K562 (cell line): ENCODE measurements around the gene SLC43A1. TPM values are rescaled to one million over a fixed set of nuclear protein-coding genes. Genes with fewer than 3 reads are reported as not detected.

Experiments used
- ADNP ChIP-seq: fragments of 200-800 bp; sonication (Bioruptor generic); IDR thresholded peaks from 2 replicates; pipeline ENCODE4 v1.6.1; 2016; ENCODE audit warnings: missing genetic modification characterization, missing compliant biosample characterization
- ARNT ChIP-seq, 2 experiments: fragments of 450-650 bp; IDR thresholded peaks; 2 replicates each; pipeline ENCODE4 v1.6.1; 2016; ENCODE audit warnings: mild to moderate bottlenecking in 1 of 2
- BACH1 ChIP-seq: fragments of 200-800 bp; sonication (Bioruptor generic); IDR thresholded peaks from 2 replicates; pipeline ENCODE4 v1.6.1; 2016; ENCODE audit warnings: missing genetic modification characterization, missing compliant biosample characterization
- HMG20A ChIP-seq: fragments of 450-650 bp; formaldehyde crosslinking; conservative IDR thresholded peaks from 2 replicates; pipeline ENCODE4 v1.4.0; 2020; ENCODE audit warnings: mild to moderate bottlenecking, mixed read lengths
- KLF1 ChIP-seq: fragments of 450-650 bp; IDR thresholded peaks from 2 replicates; pipeline ENCODE4 v1.6.1; 2016; ENCODE audit warnings: missing genetic modification characterization, missing compliant biosample characterization
- POLR2AphosphoS5 ChIP-seq: IDR thresholded peaks from 2 replicates; pipeline ENCODE4 v1.6.1; 2011; ENCODE audit warnings: mild to moderate bottlenecking, low read depth, low read length, moderate library complexity; ENCODE audit not compliant: control insufficient read depth, insufficient read depth
- POLR2H ChIP-seq: IDR thresholded peaks from 2 replicates; pipeline ENCODE4 v1.6.1; 2016; ENCODE audit warnings: missing genetic modification characterization, low read depth, mild to moderate bottlenecking, control low read depth, missing compliant biosample characterization, moderate library complexity
- TAF9B ChIP-seq: fragments of 450-650 bp; IDR thresholded peaks from 2 replicates; pipeline ENCODE4 v1.6.1; 2018; ENCODE audit warnings: mild to moderate bottlenecking; ENCODE audit not compliant: partially characterized antibody
- ZNF589 ChIP-seq: fragments of 200-800 bp; sonication (Bioruptor generic); IDR thresholded peaks from 2 replicates; pipeline ENCODE4 v1.6.1; 2016; ENCODE audit warnings: low read depth, missing genetic modification characterization, missing compliant biosample characterization
- ZNF785 ChIP-seq: fragments of 250-450 bp; sonication (Bioruptor Pico); IDR thresholded peaks from 2 replicates; pipeline ENCODE4 v1.4.0; 2020; ENCODE audit warnings: mild to moderate bottlenecking
- polyA plus RNA-seq, 8 experiments: library from polyadenylated mRNA; depleted of rRNA in 4 of 8; stranded (reverse) in 5 of 8; unstranded in 3 of 8; fragments of >200 nt; fragmentation: Nextera tagmentation in 2 of 8; fragmentation: Illumina TruSeq in 1 of 8; extraction: Ambion mirVana in 2 of 8; extraction: Trizol in 1 of 8; gene quantifications; 2 replicates each; pipeline versions ENCODE4 v1.2.1 to v1.2.3, GENCODE V29; 2011 to 2014; ENCODE audit warnings: inconsistent platforms in 1 of 8, missing spikeins in 1 of 8
- total RNA-seq, 7 experiments: library from RNA; depleted of rRNA in 6 of 7; stranded (reverse); fragments of >200 nt in 6 of 7; fragmentation: Illumina TruSeq in 2 of 7; extraction: Trizol in 2 of 7; gene quantifications; 2 replicates each; pipeline versions ENCODE4 v1.2.1 to v1.2.3, GENCODE V29; 2011 to 2021; ENCODE audit warnings: low replicate concordance in 1 of 7
- TF ChIP-seq, protein P1 (sequence below): fragments of 450-650 bp; formaldehyde crosslinking; IDR thresholded peaks from 2 replicates; pipeline ENCODE4 v1.4.0; 2022; ENCODE audit warnings: missing genetic modification characterization
- TF ChIP-seq, protein P2 (sequence below), 2 experiments: fragments of 450-650 bp; conservative IDR thresholded peaks; 2 replicates each; pipeline ENCODE4 v1.6.1; 2017; ENCODE audit warnings: mild to moderate bottlenecking in 2 of 2, moderate library complexity in 2 of 2
- TF ChIP-seq, protein P3 (sequence below): fragments of 150-350 bp; conservative IDR thresholded peaks from 2 replicates; pipeline ENCODE4 v1.6.1; 2014; ENCODE audit warnings: low read length
- TF ChIP-seq, protein P4 (sequence below), 2 experiments: fragments of 200-800 bp in 1 of 2; sonication (Bioruptor generic) in 1 of 2; sonication (generic) in 1 of 2; formaldehyde crosslinking in 1 of 2; IDR thresholded peaks in 1 of 2; conservative IDR thresholded peaks in 1 of 2; 2 replicates each; pipeline versions ENCODE4 v1.5.0 to v1.6.1; 2016 to 2020; ENCODE audit warnings: missing compliant biosample characterization in 1 of 2, missing genetic modification characterization in 1 of 2, missing genetic modification reagents in 1 of 2

SLC43A1 gene
- total and polyA plus RNA-seq, 9 of the 15 experiments (the other 6 are each of a cell fraction or from before 2014, with no cell fraction given): 2.6 to 41.8 (median 24.6) TPM

DNA sequence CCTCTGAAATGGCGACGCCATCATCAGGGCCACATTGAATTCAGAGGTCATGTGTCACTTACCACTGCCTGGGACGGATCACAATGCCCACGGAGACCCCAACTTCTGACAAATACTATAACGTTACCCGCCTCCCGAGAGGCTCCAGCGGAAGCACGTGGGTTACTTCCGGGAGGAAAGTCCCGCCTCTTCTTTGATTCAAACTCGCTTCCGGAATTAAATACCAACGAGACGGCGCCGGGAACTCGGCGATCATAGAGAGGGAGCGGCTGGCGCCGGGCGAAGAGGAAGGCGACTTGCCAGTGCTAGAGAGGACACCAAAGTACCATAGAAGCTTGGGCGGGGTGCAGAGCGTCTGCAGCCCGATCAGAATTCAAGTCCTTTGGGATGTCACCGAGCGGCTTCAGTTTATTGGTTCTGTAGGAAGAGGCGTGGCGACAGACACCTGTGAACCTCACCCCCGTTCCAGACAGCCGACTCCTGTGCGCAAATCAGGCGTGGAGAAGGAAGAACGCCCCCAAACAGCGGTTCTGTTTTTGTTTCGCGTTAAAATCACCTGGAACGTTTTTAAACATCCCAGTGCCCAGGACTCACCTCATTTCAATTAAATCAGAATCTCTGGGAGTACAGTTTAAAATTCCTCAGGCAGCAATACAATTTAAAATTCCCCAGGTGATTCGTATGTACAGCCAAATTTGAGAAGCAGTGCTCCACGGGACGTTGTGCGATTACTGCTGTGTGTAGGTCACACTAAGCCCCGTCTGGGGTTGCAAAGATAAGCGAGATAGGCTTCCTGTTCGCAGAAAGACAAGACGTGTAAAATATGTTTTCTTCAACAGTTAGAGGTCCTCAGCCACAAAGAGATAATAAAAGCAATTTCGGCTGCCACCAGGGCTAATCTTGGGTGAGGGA lies 15.3 kb upstream of the SLC43A1 start, which contains the start of gene TIMM10 (continued):
- TF ChIP-seq POLR2AphosphoS5: peak; percentile 88
- TF ChIP-seq, protein P1, sequence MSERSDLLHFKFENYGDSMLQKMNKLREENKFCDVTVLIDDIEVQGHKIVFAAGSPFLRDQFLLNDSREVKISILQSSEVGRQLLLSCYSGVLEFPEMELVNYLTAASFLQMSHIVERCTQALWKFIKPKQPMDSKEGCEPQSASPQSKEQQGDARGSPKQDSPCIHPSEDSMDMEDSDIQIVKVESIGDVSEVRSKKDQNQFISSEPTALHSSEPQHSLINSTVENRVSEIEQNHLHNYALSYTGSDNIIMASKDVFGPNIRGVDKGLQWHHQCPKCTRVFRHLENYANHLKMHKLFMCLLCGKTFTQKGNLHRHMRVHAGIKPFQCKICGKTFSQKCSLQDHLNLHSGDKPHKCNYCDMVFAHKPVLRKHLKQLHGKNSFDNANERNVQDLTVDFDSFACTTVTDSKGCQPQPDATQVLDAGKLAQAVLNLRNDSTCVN: no peak
- TF ChIP-seq ZNF785: no peak
- no peak for TF ChIP-seq HMG20A (CRISPR knock-in tag)
- TF ChIP-seq ARNT (IDR thresholded peaks at IDR 0.05): peak in 1 of 2 experiments; percentile 78; a peak in 1 of 4 replicates
- no peak for TF ChIP-seq KLF1 (tag)
- TF ChIP-seq, protein P2, sequence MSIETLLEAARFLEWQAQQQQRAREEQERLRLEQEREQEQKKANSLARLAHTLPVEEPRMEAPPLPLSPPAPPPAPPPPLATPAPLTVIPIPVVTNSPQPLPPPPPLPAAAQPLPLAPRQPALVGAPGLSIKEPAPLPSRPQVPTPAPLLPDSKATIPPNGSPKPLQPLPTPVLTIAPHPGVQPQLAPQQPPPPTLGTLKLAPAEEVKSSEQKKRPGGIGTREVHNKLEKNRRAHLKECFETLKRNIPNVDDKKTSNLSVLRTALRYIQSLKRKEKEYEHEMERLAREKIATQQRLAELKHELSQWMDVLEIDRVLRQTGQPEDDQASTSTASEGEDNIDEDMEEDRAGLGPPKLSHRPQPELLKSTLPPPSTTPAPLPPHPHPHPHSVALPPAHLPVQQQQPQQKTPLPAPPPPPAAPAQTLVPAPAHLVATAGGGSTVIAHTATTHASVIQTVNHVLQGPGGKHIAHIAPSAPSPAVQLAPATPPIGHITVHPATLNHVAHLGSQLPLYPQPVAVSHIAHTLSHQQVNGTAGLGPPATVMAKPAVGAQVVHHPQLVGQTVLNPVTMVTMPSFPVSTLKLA (conservative IDR thresholded peaks at IDR 0.05): peak; percentile 98 to 99
- peak; percentile 55; the same call in 1 of the 2 replicates for TF ChIP-seq ADNP (tag)
- TF ChIP-seq, protein P3, sequence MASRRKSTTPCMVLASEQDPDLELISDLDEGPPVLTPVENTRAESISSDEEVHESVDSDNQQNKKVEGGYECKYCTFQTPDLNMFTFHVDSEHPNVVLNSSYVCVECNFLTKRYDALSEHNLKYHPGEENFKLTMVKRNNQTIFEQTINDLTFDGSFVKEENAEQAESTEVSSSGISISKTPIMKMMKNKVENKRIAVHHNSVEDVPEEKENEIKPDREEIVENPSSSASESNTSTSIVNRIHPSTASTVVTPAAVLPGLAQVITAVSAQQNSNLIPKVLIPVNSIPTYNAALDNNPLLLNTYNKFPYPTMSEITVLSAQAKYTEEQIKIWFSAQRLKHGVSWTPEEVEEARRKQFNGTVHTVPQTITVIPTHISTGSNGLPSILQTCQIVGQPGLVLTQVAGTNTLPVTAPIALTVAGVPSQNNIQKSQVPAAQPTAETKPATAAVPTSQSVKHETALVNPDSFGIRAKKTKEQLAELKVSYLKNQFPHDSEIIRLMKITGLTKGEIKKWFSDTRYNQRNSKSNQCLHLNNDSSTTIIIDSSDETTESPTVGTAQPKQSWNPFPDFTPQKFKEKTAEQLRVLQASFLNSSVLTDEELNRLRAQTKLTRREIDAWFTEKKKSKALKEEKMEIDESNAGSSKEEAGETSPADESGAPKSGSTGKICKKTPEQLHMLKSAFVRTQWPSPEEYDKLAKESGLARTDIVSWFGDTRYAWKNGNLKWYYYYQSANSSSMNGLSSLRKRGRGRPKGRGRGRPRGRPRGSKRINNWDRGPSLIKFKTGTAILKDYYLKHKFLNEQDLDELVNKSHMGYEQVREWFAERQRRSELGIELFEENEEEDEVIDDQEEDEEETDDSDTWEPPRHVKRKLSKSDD: no peak
- TF ChIP-seq ZNF589: no peak
- peak; percentile 76 for TF ChIP-seq POLR2H (tag)
- TF ChIP-seq BACH1: no peak
- TF ChIP-seq TAF9B: no peak
- TF ChIP-seq, protein P4, sequence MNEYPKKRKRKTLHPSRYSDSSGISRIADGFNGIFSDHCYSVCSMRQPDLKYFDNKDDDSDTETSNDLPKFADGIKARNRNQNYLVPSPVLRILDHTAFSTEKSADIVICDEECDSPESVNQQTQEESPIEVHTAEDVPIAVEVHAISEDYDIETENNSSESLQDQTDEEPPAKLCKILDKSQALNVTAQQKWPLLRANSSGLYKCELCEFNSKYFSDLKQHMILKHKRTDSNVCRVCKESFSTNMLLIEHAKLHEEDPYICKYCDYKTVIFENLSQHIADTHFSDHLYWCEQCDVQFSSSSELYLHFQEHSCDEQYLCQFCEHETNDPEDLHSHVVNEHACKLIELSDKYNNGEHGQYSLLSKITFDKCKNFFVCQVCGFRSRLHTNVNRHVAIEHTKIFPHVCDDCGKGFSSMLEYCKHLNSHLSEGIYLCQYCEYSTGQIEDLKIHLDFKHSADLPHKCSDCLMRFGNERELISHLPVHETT (CRISPR knock-in tag; conservative IDR thresholded peaks at IDR 0.05 in 1 of 2, IDR thresholded peaks at IDR 0.05 in 1 of 2): peak in 1 of 2 experiments; percentile 72; a peak in 1 of 4 replicates
